ENCODE results near the gene CLEC2A. TPM values are rescaled to one million over a fixed set of nuclear protein-coding genes. Genes with fewer than 3 reads are reported as not detected.

Gene CLEC2A
- total RNA-seq, 1 experiment from 2014 or later, result not detected

DNA sequence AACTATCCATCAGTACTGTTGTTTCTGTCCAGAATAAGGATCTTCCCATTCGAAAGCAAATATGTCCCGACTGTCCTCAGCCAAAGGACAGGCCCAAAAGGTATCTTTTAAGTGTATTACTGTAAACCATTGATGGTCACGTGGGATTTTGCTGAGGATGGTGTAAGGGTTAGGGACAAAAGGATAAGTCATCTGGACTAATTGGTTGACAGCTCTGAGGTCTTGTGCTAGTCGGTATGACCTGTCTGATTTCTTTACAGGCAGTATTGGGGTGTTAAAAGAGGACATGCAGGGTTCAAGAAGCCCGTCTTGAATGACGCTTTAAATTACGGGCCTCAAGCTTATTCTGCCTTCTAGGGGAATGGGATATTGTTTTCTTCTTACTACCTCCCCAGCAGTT is 24.4 kb downstream of the CLEC2A start:
- Mint-ChIP-seq H3K27me3 (ENCODE audit: unreplicated experiment) (peaks cover 42% of the 10 kb centered on the region), H3K9me3 (ENCODE audit: low read depth, unreplicated experiment) (peaks cover 14% of the 10 kb centered on the region), H3K27ac (ENCODE audit: unreplicated experiment) (no peak overlapping the region), H3K36me3 (ENCODE audit: insufficient read depth, unreplicated experiment) (no peaks in the 10 kb centered on the region), H3K4me3 (ENCODE audit: low read depth, unreplicated experiment) (no peak overlapping the region), H3K4me1 (ENCODE audit: low read depth, unreplicated experiment) (no peaks in the 10 kb centered on the region)
- no TSS peak for BruUV-seq (replicated peaks)
- CTCF ChIA-PET, result no interaction called here
- no peak for DNase-seq
- intact Hi-C loops (cut with micrococcal nuclease; ENCODE audit: unreplicated experiment), result no loop called here
- TF ChIP-seq, protein P1, sequence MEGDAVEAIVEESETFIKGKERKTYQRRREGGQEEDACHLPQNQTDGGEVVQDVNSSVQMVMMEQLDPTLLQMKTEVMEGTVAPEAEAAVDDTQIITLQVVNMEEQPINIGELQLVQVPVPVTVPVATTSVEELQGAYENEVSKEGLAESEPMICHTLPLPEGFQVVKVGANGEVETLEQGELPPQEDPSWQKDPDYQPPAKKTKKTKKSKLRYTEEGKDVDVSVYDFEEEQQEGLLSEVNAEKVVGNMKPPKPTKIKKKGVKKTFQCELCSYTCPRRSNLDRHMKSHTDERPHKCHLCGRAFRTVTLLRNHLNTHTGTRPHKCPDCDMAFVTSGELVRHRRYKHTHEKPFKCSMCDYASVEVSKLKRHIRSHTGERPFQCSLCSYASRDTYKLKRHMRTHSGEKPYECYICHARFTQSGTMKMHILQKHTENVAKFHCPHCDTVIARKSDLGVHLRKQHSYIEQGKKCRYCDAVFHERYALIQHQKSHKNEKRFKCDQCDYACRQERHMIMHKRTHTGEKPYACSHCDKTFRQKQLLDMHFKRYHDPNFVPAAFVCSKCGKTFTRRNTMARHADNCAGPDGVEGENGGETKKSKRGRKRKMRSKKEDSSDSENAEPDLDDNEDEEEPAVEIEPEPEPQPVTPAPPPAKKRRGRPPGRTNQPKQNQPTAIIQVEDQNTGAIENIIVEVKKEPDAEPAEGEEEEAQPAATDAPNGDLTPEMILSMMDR (IDR thresholded peaks at IDR 0.05; ENCODE audit: unreplicated experiment), result no peak

- CTCF ChIA-PET, result no interaction called here
- intact Hi-C loops (cut with micrococcal nuclease; ENCODE audit: unreplicated experiment), result no loop called here
- no peaks in the 10 kb centered on the region for H3K36me3 Mint-ChIP-seq (ENCODE audit: insufficient read depth, unreplicated experiment)
- no peak overlapping the region for H3K4me3 Mint-ChIP-seq (ENCODE audit: low read depth, unreplicated experiment)
- no peak for DNase-seq
- H3K27ac Mint-ChIP-seq (ENCODE audit: unreplicated experiment), result no peak overlapping the region
- no TSS peak for BruUV-seq (replicated peaks)
- H3K27me3 Mint-ChIP-seq (ENCODE audit: unreplicated experiment), result peaks cover 42% of the 10 kb centered on the region
- peaks cover 15% of the 10 kb centered on the region for H3K9me3 Mint-ChIP-seq (ENCODE audit: low read depth, unreplicated experiment)
- TF ChIP-seq, protein P1 (IDR thresholded peaks at IDR 0.05; ENCODE audit: unreplicated experiment), result no peak
- H3K4me1 Mint-ChIP-seq (ENCODE audit: low read depth, unreplicated experiment), result no peaks in the 10 kb centered on the region
Measured at GRCh38 chr12:9906873-9907272, 25.3 kb downstream of the CLEC2A start.

DNA sequence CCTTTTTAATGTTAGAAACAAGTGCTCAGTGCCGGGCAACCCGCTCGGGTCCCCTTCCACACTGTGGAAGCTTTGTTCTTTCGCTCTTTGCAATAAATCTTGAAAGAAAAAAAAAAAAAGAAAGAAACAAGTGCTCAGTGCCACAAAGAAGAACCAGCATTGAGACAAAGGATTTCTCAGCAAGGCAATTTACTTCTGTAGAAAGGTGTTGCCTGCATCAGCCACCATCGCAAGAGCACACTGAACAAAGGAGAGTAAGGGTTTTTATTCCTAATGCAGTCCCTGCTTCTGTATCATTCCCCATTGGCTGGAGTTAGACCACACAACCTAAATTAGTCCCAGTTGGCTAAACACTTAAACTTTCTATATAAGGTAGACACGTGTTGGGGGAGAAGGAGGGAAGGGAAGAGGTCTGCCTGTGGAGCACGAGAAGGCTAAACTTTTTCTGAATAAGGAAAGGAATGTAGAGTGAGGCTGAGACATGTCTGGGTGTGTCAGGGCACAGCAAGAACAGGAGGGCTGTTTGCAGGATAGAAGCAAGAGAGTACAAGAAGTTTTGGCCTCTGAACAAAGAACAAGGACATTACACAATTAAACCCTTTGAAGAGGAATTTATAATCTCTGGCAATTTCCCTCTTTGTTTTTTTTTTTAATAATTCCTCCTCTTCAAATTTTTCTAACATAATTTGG is 29.5 kb downstream of the CLEC2A start:
- Mint-ChIP-seq H3K27ac (ENCODE audit: unreplicated experiment) (no peak overlapping the region), H3K27me3 (ENCODE audit: unreplicated experiment) (peaks cover 8% of the 10 kb centered on the region), H3K4me1 (ENCODE audit: low read depth, unreplicated experiment) (no peaks in the 10 kb centered on the region), H3K36me3 (ENCODE audit: insufficient read depth, unreplicated experiment) (no peaks in the 10 kb centered on the region), H3K9me3 (ENCODE audit: low read depth, unreplicated experiment) (peaks cover 2% of the 10 kb centered on the region), H3K4me3 (ENCODE audit: low read depth, unreplicated experiment) (no peak overlapping the region)
- no TSS peak for BruUV-seq (replicated peaks)
- CTCF ChIA-PET, result no interaction called here
- DNase-seq, result no peak
- TF ChIP-seq, protein P1 (IDR thresholded peaks at IDR 0.05; ENCODE audit: unreplicated experiment), result no peak
- intact Hi-C loops (cut with micrococcal nuclease; ENCODE audit: unreplicated experiment), result no loop called here

- no peak overlapping the region for H3K27ac Mint-ChIP-seq (ENCODE audit: unreplicated experiment)
- intact Hi-C loops (cut with micrococcal nuclease; ENCODE audit: unreplicated experiment), result no loop called here
- TF ChIP-seq, protein P1 (IDR thresholded peaks at IDR 0.05; ENCODE audit: unreplicated experiment), result no peak
Measured at GRCh38 chr12:9900930-9901329, 31.2 kb downstream of the CLEC2A start.

More at GRCh38 chr12:9900930-9901329, 31.2 kb downstream of the CLEC2A start:
- Mint-ChIP-seq H3K36me3 (ENCODE audit: insufficient read depth, unreplicated experiment) (no peaks in the 10 kb centered on the region), H3K27me3 (ENCODE audit: unreplicated experiment) (no peaks in the 10 kb centered on the region), H3K9me3 (ENCODE audit: low read depth, unreplicated experiment) (peaks cover 2% of the 10 kb centered on the region), H3K4me3 (ENCODE audit: low read depth, unreplicated experiment) (no peak overlapping the region), H3K4me1 (ENCODE audit: low read depth, unreplicated experiment) (no peaks in the 10 kb centered on the region)
- DNase-seq, result no peak
- no TSS peak for BruUV-seq (replicated peaks)
- CTCF ChIA-PET, result no interaction called here
